PC-3 (cell line): ENCODE results near the gene RGS10.

Source experiments
- CTCF ChIP-seq: fragments of 300-600 bp; sonication (generic); conservative IDR thresholded peaks from 2 replicates; pipeline ENCODE4 v1.5.1; 2017; ENCODE audit warnings: antibody characterized with exemption, low read depth, mild to moderate bottlenecking, low read length
- EZH2 ChIP-seq: fragments of 300-600 bp; sonication (generic); IDR thresholded peaks from one replicate; pipeline ENCODE4 v1.6.1; 2017; ENCODE audit warnings: antibody characterized with exemption, mild to moderate bottlenecking, low read length; ENCODE audit not compliant: unreplicated experiment

- TF ChIP-seq CTCF (no peak), EZH2 (no peak)
Observed at GRCh38 chr10:119540038-119540437, 2.5 kb downstream of the RGS10 start.
